Measurements from ENCODE around the gene DCP1A. TPM values are rescaled to one million over a fixed set of nuclear protein-coding genes. Genes with fewer than 3 reads are reported as not detected.

The DCP1A gene
- total and polyA plus RNA-seq, 2 of the 13 experiments (the other 11 are each of a cell fraction or from before 2014, with no cell fraction given), result 14.2 to 41.2 TPM

GRCh38 chr3:53253707-53254508, 93.4 kb downstream of the DCP1A start:
- H3K36me3 ChIP-seq (replicated peaks in 1 of 2; ENCODE audit: control insufficient read depth in 1 of 2, insufficient read depth in 2 of 2, low read length in 2 of 2), result peaks cover 0 to 1% of the 10 kb centered on the region in 2 experiments; a peak in 2 of 5 replicates
- ChIA-PET POLR2A (interaction anchor here (0.9 to 2.6 kb wide), 3 partner anchors 10 to 16 kb away, joined by 4 to 9 read pairs (median 5); no protein-coding TSS in a partner anchor), CTCF (ENCODE audit: low intra/inter-chr PET ratio, low total read pairs) (no interaction called here)
- ATAC-seq (no peak), DNase-seq (ENCODE audit: low spot score) (no peak), FAIRE-seq (no peak)
- H4K20me1 ChIP-seq (ENCODE audit: insufficient read depth, low read length), result peaks cover 57% of the 10 kb centered on the region
- no peak overlapping the region for H2AFZ ChIP-seq (ENCODE audit: low read length)
- H3K27me3 ChIP-seq (ENCODE audit: control insufficient read depth in 1 of 2, insufficient read depth in 2 of 2, low read length in 2 of 2), result no peaks in the 10 kb centered on the region; a peak in 1 of 5 replicates
- peak overlapping the region; percentile 80 for H3K9ac ChIP-seq (ENCODE audit: insufficient read depth, low read depth, low read length)
- peak overlapping the region; percentile 97 for H3K4me2 ChIP-seq (ENCODE audit: low read depth, low read length)
- TSS peak; percentile 55 for BruUV-seq (replicated peaks)
- 35% methylated on average over 7 of the region's 7 CpGs for WGBS (ENCODE audit: low lambda C conversion rate)
- in situ Hi-C loops (cut with HindIII; ENCODE audit: extremely low pct_ligation_motif_present, low pct_unique_long_range_greater_than_20kb), result no loop called here
- H3K4me3 ChIP-seq (replicated peaks in 1 of 3; ENCODE audit: insufficient read depth in 1 of 3, low read depth in 2 of 3, low read length in 3 of 3), result peak overlapping the region; percentile 89 to 97 (median 93)
- H3K79me2 ChIP-seq (ENCODE audit: insufficient read depth, low read length), result peaks cover 63% of the 10 kb centered on the region
- no peaks in the 10 kb centered on the region for H3K9me3 ChIP-seq (ENCODE audit: low read length)
- peak overlapping the region; percentile 63 for H3K27ac ChIP-seq (ENCODE audit: extremely low read length, insufficient read depth, low read length)
- intact Hi-C loops (cut with micrococcal nuclease; ENCODE audit: unreplicated experiment), result no loop called here
- 0 out of 2 replicates have a peak, but pooled peaks have one; percentile 18 for TF ChIP-seq ZFP37 (CRISPR knock-in tag; IDR thresholded peaks at IDR 0.05; ENCODE audit: borderline replicate concordance)
- no peak for TF ChIP-seq TGIF2 (CRISPR knock-in tag; IDR thresholded peaks at IDR 0.05)
- no peak for TF ChIP-seq FOXO1 (CRISPR knock-in tag; IDR thresholded peaks at IDR 0.05)
- no peak for TF ChIP-seq AHR (CRISPR knock-in tag; IDR thresholded peaks at IDR 0.05)
- TF ChIP-seq SOX6 (IDR thresholded peaks at IDR 0.05), result no peak
- TF ChIP-seq SOX6 (CRISPR knock-in tag; IDR thresholded peaks at IDR 0.05), result 0 out of 2 replicates have a peak, but pooled peaks have one; percentile 1
- no peak for TF ChIP-seq PHF21A (CRISPR knock-in tag; IDR thresholded peaks at IDR 0.05)
- no peak for TF ChIP-seq ZUFSP (CRISPR knock-in tag; IDR thresholded peaks at IDR 0.05; ENCODE audit: borderline replicate concordance)
- TF ChIP-seq ZNF124 (CRISPR knock-in tag; IDR thresholded peaks at IDR 0.05), result no peak
- TF ChIP-seq ZNF121 (CRISPR knock-in tag; IDR thresholded peaks at IDR 0.05), result peak; percentile 92
- TF ChIP-seq ZMYM3 (CRISPR knock-in tag; IDR thresholded peaks at IDR 0.05), result 0 out of 2 replicates have a peak, but pooled peaks have one; percentile 43
- peak; percentile 77 for TF ChIP-seq ZNF629 (CRISPR knock-in tag; conservative IDR thresholded peaks at IDR 0.05)
- TF ChIP-seq HNF4A (CRISPR knock-in tag; IDR thresholded peaks at IDR 0.05), result peak; percentile 23; the same call in 1 of the 2 replicates
- 0 out of 2 replicates have a peak, but pooled peaks have one; percentile 25 for TF ChIP-seq ZNF414 (CRISPR knock-in tag; IDR thresholded peaks at IDR 0.05)
- 0 out of 2 replicates have a peak, but pooled peaks have one; percentile 28 for TF ChIP-seq ZNF451 (CRISPR knock-in tag; IDR thresholded peaks at IDR 0.05)
- TF ChIP-seq SRSF9 (IDR thresholded peaks at IDR 0.05; ENCODE audit: borderline replicate concordance, insufficient read depth, low read depth, low read length, poor library complexity, severe bottlenecking), result no peak
- peak; percentile 76; the same call in 1 of the 2 replicates for TF ChIP-seq ZNF281 (CRISPR knock-in tag; IDR thresholded peaks at IDR 0.05; ENCODE audit: borderline replicate concordance)
- peaks cover 81% of the 10 kb centered on the region for H3K4me1 ChIP-seq (ENCODE audit: insufficient read depth, low read length)
